Activated CD4-positive, alpha-beta T cell treated with anti-CD3 and anti-CD28 coated beads for 24 hours (primary cell): ENCODE data around the gene DDX28.

Source experiments
- DNase-seq, 2 donors: peaks; one replicate each; pipeline ENCODE4 v3.0.0-alpha.2; 2020; ENCODE audit warnings: low read depth in 2 of 2

The DDX28 gene

GRCh38 chr16:68022728-68023537, at the start of gene DDX28, which contains the start of gene DUS2:
Gene DDX28, minus strand, starts transcription at chr16:68023232. Its CDS starts 30 bp downstream, at chr16:68023202.
Gene DUS2, plus strand, starts transcription at chr16:68023284. Its CDS starts 14,740 bp downstream, at chr16:68038024.
- peak; percentile 85 to 95 for DNase-seq

- DNase-seq = no peak
Observed at GRCh38 chr16:68072038-68072695, 49.1 kb upstream of the DDX28 start.

GRCh38 chr16:68071518-68071901, 48.5 kb upstream of the DDX28 start:
- DNase-seq = no peak

DNA sequence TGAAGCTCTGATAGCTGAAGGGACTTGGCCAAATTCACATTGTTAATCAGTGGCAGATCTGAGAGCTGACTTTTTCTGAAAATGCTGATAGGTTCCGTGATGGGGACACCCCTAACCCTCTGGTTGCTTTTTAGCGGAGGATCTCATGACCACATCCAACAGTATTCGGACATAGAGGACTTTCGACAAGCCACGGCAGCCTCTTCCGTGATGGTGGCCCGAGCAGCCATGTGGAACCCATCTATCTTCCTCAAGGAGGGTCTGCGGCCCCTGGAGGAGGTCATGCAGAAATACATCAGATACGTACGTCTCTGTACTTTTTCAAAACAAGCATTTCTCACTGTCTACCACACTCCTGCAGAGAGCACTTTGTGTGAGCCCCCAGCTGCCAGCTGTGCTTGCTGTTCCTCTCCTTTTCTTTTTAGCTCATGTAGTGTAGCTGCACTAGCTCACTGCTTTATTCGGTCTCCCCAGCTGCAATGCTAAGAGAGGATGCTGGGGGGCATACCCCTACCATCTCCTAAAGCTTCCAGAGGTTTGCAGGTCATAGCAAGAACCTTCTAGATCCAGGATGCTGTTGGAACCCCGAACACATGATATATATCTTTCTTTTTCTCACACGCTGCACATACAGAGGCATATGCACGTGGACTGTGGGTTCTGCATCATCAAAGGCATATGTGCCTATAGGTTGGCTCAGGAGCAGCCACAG, 47.9 kb upstream of the DDX28 start:
- no peak for DNase-seq

GRCh38 chr16:68070249-68070730, 47.3 kb upstream of the DDX28 start:
- no peak for DNase-seq

DNA sequence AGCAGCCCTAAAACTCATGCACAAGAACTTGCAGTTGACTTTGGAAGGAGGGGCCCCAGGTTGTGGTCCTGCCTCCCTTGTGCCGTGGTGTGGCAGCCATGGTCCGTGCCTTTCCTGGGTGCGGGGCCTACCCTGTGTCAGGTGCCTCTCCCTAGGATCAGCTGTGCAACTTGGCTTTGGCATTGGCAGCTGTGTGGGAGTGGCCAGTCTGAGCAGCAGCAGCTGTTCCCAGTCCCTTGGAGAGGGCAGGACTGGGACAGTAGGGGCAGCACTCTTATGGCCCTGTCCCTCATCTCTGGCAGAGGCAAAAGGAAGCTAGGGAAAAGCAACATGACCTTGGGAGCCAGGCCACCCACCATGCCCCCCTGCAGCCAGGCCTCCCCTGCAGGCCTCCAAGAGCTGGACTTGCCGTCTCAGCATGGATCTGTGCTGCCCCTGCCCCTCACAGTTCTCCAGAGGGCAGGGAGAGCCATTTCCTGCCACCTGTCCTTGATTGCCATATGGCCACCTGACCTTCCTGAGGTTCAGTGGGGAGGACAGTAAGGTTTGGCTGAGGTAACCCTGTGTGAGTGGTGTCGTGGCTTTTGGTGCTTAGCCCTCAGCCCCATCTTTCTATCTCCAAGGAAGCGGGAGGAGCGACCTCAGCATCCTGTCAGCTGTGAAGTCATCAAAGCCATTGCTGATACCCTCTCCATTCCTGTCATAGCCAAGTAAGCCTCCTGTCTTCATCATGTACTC, 46.6 kb upstream of the DDX28 start:
- no peak for DNase-seq

DNA sequence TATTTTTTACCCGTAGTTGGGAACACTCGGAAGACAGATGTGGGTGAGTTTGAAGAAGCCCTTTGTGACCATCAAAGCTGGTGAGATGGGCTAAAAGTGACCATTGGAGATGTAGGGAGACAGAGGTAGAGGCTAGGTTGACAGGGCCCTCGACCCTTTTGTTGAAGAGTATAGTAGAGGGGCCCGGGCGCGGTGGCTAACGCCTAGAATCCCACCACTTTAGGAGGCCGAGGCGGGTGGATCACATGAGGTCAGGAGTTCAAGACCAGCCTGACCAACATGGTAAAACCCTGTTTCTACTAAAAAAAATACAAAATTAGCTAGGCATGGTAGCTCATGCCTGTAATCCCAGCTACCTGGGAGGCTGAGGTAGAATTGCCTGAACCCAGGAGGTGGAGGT, 45.9 kb upstream of the DDX28 start:
- no peak for DNase-seq

DNA sequence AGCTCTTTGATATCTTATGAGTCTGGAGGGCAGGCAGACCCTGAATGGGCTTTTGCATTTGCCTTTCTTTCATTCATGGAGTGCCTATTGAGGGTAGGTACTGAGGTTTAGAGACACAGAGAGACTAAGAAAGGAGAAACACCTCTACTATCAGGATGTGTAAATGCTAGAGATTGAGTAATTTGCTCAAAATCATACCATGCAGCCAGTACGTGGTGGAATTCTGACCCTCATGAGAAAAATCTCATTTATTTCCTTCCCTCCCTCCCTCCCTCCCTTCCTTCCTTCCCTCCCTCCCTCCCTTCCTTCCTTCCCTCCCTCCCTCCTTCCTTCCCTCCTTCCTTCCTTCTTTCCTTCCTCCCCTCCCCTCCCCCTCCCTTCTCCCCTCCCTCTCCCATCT, 43.7 kb upstream of the DDX28 start:
- DNase-seq = no peak

GRCh38 chr16:68065716-68066305, 42.8 kb upstream of the DDX28 start:
- no peak for DNase-seq

GRCh38 chr16:68064791-68065365, 41.8 kb upstream of the DDX28 start:
- peak; percentile 54 to 63 for DNase-seq

DNA sequence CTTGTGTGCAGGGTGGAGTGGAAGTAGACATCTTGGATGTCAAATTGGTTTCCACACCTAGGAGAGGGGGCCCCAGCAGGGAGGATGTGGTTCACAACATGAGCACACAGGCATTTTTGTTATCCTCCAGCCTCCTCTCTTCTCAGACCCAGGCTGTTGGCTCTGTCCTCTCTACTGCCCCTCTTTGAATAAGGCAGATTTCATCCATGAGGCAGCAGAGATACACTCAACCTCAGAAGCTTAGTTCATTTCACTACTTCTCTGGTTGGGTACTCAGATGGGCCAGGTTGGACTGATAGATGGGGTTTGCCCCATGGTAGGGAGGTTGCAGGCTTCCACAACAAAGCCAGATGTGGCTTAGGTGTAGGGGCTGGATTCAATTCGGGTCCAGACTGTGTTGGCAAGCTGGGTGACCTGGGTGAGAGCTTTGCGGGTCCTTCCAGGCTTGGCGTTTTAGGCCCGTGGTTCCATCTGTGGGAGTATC, 39.9 kb upstream of the DDX28 start:
- DNase-seq = no peak

DNA sequence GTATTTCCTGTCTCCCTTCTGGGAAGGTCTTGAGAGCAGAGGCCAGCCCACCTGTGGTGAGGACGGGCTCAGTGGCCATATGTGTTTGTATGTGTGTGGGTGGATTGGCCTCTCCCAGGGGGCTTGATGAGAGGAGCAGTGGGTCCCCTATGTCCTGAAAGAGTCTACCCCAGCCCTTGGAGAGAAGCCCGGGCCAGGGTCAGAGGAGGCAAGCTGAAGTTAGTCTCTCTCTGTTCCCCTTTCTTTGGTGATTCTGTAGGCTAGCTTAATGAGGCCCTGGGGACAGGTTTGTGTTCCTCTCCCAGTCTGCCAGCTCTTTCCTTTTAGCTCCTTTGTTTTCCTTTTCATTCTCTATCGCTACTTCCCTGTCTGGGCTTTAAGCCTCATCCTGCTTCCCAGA, 38.4 kb upstream of the DDX28 start:
- DNase-seq = no peak

GRCh38 chr16:68059804-68060203, 36.8 kb upstream of the DDX28 start:
- DNase-seq = no peak

DNA sequence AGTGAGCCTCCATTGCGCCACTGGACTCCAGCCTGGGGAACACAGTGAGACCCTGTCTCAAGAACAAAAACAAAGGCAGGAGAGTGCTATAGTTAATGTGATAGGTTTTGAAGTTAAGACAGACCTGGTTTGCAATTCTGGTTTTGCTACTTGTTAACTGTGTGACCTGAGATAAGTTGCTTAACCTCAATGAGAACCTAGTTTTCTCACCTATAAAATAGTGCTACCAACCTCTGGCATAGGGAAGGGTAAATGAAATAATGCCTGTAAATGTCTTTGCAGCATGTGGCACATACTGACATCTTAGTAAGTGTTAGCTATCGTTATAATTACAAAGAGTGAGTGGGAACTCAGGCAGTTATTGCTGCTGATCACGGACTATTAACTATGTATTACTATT, 32.4 kb upstream of the DDX28 start:
- DNase-seq = no peak

GRCh38 chr16:68049449-68049848, 26.4 kb upstream of the DDX28 start:
- DNase-seq = no peak

DNA sequence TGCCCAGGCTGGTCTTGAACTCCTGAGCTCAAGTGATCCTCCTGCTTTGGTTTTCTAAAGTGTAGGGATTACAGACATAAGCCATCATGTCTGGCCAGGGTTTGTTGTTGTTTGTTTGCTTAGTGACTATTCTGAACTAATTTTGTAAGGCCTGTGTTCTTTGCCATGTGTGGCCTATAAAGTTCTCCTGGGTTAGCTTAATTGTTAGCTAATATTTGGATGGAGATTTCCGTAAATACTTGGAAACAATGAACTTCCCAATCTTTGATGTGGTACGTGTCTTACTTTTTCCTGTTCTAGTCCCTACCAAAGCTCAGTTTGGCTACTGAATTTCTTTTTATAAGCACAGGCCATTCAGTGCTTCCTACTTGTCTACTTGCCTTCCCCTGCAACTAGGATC, 25.0 kb upstream of the DDX28 start:
- no peak for DNase-seq

GRCh38 chr16:68046106-68046505, 23.1 kb upstream of the DDX28 start:
- no peak for DNase-seq

- no peak for DNase-seq
Observed at GRCh38 chr16:68041783-68042182, 18.8 kb upstream of the DDX28 start.

DNA sequence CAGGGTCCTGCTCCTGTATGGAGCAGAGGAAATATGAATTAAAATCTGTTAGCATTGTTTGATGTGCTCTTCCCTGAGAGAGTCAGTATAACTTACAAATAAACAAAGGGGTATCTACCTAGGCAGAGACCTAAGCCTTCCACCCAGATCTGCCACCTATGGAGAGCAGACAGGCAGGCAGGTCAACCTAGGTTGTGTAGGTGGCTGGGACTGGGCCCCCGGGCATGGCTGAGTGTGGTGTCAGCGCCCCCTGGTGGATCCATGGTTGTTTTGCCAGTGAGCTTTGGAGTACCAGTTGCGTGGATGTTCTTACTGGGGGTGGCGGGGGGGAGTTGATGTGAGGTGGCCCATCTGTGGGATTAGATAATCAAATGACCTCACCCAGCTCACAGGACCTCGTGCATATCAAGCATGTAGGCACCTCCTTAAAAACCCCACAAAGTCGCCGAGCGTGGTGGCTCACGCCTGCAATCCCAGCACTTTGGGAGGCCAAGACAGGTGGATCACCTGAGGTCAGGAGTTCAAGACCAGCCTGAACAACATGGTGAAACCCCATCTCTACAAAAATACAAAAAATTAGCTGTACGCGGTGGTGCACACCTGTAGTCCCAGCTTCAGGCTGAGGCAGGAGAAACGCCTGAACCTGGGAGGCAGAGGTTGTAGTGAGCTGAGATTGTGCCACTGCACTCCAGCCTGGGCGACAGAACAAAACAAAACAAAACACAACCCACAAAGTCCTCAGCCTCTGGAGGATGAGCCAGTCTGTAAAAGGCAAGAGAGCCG, 17.7 kb upstream of the DDX28 start:
- DNase-seq = peak; percentile 84 to 91
